Measurements from ENCODE around the gene TJP2. TPM values are rescaled to one million over a fixed set of nuclear protein-coding genes. Genes with fewer than 3 reads are reported as not detected.

The TJP2 gene
- total RNA-seq, 1 donor from 2014 or later: 67.0 TPM

GRCh38 chr9:69184266-69184665, 10.2 kb downstream of the TJP2 start:
- DNase-seq (ENCODE audit: low spot score): no peak
- intact Hi-C loops (cut with DNase I): no loop called here

DNA sequence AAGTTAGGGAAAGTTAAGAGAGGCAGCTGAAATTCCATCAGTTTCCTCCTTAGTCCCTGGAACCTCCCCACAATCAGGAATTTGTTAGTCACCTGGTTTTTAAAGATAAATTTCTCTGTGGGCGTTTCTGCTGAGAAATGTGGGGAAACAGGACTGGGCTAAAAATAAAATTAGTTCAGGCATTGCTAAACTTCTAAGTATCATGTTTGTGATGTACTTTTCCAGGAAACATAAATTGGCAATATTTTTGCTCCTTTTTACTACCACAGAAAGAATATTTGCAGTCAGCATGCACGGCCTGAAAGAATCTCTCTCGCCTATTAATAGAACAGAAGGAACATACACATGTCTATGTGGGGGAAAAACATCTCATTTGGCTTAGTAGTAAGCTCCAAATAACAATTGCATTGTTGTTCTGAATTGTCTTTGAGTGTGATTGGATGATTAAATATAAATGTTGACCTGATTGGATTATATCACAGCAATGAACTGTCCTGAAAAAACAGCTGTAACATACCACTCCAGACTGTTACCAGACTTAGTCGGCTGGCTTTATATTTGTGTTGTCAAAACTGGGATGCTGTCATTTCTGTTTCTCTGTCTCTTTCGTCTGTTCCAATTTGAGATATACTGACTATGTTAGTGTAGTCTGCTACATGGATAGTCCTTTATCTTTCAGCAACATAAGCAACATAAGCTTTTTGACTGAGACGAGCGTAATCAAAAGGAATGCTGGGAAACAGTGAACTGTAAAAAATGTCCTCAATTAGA, 12.9 kb downstream of the TJP2 start:
- intact Hi-C loops (cut with DNase I): no loop called here
- DNase-seq (ENCODE audit: low spot score): no peak

GRCh38 chr9:69188975-69189374, 14.9 kb downstream of the TJP2 start:
- intact Hi-C loops (cut with DNase I): no loop called here
- DNase-seq (ENCODE audit: low spot score): no peak

DNA sequence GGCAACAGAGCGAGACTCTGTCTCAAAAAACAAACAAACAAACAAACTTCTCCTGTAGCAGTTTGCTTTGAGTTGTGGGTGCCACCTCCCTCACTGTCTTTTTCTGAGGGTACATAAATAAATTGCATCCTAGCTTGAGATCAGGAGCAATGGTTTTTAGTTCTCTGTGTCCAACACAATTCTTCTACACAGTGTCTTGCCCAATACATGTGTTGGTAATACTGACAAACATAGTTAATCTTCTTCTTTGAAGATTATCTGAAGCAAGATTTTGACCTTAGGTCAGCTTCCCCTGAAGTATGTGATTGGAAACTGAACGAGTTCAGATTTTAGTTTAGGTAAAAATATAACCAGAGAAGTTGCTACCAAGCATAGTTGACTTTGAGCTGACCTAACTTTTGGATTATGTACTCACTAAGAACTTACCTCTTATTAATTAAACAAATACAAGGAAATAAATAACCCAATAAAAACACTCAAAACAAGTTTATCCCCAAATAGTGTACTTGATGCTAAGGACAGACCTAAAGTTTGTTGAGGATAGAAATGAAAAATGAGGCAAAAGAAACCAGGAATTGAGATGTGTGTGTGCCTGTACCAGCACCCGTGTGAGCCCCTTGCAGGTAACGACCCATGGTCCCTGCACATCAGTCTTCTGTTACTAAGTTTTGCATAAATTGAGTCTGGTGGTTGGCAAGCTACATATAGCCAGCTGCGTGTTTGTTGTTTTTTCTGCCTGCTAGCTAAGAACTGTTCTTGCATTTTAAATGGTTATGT, 16.2 kb downstream of the TJP2 start:
- DNase-seq (ENCODE audit: low spot score): no peak
- intact Hi-C loops (cut with DNase I): loop anchor here (5.0 kb wide), 3 partner anchors 38 to 153 kb away; partner anchors contain the start of gene FXN

- DNase-seq (ENCODE audit: low spot score): no peak
- intact Hi-C loops (cut with DNase I): loop anchor here (5.0 kb wide), 3 partner anchors 39 to 154 kb away; partner anchors contain the start of gene FXN
These were observed 16.7 kb downstream of the TJP2 start for GRCh38 chr9:69190863-69191181.

- no peak for DNase-seq (ENCODE audit: low spot score)
- intact Hi-C loops (cut with DNase I): loop anchor here (5.0 kb wide), 3 partner anchors 39 to 154 kb away; partner anchors contain the start of gene FXN
These were observed 17.2 kb downstream of the TJP2 start for GRCh38 chr9:69191231-69191630.

DNA sequence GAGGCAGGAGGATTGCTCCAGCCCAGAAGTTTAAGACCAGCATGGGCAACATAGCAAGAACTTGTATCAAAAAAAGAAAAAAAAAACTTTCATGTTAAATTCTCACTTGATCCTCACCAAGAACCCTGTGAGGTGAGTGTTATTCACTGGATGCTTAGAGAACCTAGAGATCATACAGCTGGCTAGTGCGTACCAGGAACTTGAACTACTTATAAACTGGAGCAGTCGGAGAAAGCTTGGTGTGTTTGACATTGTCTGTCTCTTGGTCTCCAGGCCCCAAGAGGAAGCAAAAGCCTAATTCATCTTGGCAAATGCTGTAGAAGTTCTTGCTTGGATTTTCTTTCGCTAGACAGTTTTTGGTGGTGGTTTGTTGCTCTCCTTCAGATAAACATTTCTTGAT, 18.1 kb downstream of the TJP2 start:
- intact Hi-C loops (cut with DNase I): loop anchor here (5.0 kb wide), 3 partner anchors 40 to 155 kb away; partner anchors contain the start of gene FXN
- no peak for DNase-seq (ENCODE audit: low spot score)

DNA sequence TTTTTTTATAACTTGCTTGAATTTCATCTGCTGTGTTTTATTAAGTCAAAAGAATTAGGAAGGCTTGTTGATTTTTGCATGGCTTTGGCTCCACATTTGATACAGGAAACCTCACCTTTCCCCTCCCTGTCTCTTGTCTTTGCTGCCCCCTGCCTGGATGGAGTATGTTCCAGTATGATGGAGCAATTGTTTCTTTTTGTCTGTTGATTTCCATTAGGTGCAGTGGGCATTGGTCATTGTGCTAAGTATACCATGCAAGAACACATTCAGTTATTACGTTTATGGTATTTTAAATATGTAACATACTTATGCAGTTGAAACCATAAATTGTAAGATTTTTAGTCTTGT, 19.6 kb downstream of the TJP2 start:
- intact Hi-C loops (cut with DNase I): loop anchor here (1.0 to 5.0 kb wide), 4 partner anchors 41 to 156 kb away; partner anchors contain the start of gene FXN
- no peak for DNase-seq (ENCODE audit: low spot score)

GRCh38 chr9:69194702-69195418, 20.8 kb downstream of the TJP2 start:
- intact Hi-C loops (cut with DNase I): loop anchor here (5.0 kb wide), 3 partner anchors 43 to 158 kb away; partner anchors contain the start of gene FXN
- no peak for DNase-seq (ENCODE audit: low spot score)

DNA sequence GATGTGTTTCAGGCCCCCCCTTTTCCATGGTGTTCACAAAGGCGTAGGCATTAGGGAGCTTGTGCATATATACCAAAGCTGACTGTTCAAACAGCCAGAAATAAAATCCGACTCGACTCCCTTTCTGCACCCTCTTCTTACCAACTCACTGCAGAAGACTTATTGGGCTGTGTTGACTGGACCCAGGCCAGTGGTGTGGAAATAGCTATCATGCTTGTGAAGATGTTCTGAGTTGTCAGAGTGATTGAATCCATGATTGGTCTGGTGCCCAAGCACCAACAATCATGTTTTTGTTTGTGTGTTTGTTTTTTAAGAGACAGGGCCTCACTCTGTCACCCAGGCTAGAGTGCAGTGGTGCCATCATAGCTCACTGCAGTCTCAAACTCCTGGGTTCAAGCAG, 21.6 kb downstream of the TJP2 start:
- DNase-seq (ENCODE audit: low spot score): no peak
- intact Hi-C loops (cut with DNase I): no loop called here

DNA sequence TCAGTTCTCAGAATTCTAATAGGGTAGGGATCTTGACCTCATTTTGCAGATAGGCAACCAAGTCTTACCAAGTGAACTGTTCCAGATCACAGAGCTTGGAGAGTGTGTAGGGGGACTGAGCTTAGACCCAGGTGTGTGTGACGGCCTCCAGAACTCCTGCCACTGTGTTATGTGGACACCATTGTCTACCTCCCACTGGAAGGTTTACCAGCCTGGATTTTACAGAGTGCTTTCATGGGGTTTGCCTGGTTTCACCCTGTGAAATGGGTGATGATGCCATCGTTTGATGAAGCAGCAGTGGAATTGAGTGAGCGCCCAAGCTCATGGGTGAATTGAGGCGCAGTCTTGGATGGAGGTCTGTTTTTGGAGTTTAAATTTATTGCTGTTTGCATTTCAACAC, 23.6 kb downstream of the TJP2 start:
- no peak for DNase-seq (ENCODE audit: low spot score)
- intact Hi-C loops (cut with DNase I): no loop called here

- no peak for DNase-seq (ENCODE audit: low spot score)
- intact Hi-C loops (cut with DNase I): no loop called here
These were observed 24.6 kb downstream of the TJP2 start for GRCh38 chr9:69198521-69199220.

GRCh38 chr9:69199769-69200470, 25.8 kb downstream of the TJP2 start:
- intact Hi-C loops (cut with DNase I): no loop called here
- DNase-seq (ENCODE audit: low spot score): no peak

DNA sequence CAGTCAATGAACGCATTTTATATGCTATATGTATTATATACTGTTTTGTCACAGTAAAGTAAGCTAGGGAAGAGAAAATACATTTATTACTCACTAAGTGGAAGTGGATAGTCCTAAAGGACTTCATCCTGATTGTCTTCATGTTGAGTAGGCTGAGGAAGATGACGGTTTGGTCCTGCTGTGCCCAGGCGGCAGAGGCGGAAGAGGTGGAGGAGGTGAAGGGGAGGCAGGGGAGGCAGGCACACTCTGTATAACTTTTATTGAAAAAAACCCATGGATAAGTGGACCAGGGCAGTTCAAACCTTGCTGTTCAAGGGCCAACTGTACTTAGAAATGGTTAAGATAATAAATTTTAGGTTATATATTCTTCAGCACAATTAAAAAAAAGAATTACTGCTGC, 28.5 kb downstream of the TJP2 start:
- no peak for DNase-seq (ENCODE audit: low spot score)

GRCh38 chr9:69204326-69204725, 30.2 kb downstream of the TJP2 start:
- intact Hi-C loops (cut with DNase I): no loop called here
- DNase-seq (ENCODE audit: low spot score): no peak

More for the DNA sequence above, 28.5 kb downstream of the TJP2 start:
- intact Hi-C loops (cut with DNase I): no loop called here

- no peak for DNase-seq (ENCODE audit: low spot score)
- intact Hi-C loops (cut with DNase I): no loop called here
These were observed 30.8 kb downstream of the TJP2 start for GRCh38 chr9:69204849-69205248.

GRCh38 chr9:69206047-69206446, 32.0 kb downstream of the TJP2 start:
- intact Hi-C loops (cut with DNase I): no loop called here
- DNase-seq (ENCODE audit: low spot score): no peak

DNA sequence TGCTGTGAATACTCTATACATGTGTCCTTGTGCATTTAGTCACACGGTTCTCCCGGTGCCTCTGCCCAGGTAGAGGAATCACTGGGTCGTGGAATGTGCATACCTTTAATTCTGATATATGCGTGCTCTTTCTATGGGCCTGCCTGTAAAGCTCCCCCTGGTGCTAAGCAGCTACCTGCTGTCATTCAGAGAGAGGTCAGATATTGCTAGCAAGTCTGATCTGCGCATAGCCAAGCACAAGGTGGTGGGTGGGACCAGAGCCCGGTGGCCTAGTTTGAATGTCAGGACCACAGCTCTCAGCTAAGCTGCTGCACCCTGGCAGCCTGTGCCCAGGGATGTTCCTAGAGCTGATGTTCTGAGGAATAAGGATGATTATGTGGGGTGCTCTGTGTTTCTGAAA, 33.4 kb downstream of the TJP2 start:
- intact Hi-C loops (cut with DNase I): no loop called here
- DNase-seq (ENCODE audit: low spot score): no peak

GRCh38 chr9:69211424-69212036, 37.5 kb downstream of the TJP2 start:
- DNase-seq (ENCODE audit: low spot score): no peak
- intact Hi-C loops (cut with DNase I): no loop called here
